ENCODE data around the gene PEAK1. TPM values are rescaled to one million over a fixed set of nuclear protein-coding genes. Genes with fewer than 3 reads are reported as not detected.

The PEAK1 gene
- total RNA-seq, 4 donors from 2014 or later: 68.8 to 79.1 (median 78.7) TPM

DNA sequence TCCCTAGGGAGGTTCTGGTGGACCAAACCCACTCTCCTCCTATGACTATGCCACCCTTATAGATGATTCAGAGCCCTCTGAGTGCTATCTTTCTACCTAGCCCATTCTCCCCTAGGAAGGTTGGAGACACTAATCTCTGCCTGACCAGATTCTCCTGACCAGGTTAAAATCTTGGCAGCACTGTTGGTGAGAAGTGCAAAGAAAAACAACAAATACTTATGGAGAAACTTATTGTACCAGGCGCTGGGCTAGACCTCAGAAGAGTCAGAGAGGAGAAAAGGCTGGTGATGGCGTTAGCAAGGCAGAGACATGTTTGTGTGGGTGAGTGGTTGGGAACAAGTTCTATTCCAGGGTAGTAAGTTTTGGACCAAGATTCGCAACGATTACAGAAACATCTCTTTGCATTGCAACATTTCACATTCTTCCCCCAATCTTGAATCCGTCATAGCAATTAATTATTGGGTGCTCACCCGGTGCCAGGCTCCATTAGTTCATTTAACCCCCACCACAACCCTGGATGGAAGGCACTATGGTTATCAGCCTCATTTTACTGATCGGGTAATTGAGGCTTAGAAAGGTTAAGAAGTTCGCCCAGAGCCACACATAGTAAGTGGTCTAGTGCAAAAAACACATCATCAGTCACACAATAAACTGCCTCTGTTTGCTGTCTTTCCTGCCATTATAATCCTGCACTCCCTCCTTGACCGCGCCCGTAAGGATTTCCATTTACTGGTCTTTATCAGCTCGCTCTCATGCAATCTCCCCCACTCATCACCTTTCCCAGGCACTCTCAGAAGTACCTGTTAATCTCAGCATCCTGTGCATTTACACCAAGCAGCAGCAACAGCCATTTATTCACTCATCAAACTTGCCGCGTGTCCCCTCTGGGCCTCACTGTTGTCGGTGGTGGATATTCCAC lies 348.3 kb downstream of the PEAK1 start:
- TF ChIP-seq, protein P1, sequence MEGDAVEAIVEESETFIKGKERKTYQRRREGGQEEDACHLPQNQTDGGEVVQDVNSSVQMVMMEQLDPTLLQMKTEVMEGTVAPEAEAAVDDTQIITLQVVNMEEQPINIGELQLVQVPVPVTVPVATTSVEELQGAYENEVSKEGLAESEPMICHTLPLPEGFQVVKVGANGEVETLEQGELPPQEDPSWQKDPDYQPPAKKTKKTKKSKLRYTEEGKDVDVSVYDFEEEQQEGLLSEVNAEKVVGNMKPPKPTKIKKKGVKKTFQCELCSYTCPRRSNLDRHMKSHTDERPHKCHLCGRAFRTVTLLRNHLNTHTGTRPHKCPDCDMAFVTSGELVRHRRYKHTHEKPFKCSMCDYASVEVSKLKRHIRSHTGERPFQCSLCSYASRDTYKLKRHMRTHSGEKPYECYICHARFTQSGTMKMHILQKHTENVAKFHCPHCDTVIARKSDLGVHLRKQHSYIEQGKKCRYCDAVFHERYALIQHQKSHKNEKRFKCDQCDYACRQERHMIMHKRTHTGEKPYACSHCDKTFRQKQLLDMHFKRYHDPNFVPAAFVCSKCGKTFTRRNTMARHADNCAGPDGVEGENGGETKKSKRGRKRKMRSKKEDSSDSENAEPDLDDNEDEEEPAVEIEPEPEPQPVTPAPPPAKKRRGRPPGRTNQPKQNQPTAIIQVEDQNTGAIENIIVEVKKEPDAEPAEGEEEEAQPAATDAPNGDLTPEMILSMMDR (IDR thresholded peaks at IDR 0.05; ENCODE audit: low read depth): no peak

DNA sequence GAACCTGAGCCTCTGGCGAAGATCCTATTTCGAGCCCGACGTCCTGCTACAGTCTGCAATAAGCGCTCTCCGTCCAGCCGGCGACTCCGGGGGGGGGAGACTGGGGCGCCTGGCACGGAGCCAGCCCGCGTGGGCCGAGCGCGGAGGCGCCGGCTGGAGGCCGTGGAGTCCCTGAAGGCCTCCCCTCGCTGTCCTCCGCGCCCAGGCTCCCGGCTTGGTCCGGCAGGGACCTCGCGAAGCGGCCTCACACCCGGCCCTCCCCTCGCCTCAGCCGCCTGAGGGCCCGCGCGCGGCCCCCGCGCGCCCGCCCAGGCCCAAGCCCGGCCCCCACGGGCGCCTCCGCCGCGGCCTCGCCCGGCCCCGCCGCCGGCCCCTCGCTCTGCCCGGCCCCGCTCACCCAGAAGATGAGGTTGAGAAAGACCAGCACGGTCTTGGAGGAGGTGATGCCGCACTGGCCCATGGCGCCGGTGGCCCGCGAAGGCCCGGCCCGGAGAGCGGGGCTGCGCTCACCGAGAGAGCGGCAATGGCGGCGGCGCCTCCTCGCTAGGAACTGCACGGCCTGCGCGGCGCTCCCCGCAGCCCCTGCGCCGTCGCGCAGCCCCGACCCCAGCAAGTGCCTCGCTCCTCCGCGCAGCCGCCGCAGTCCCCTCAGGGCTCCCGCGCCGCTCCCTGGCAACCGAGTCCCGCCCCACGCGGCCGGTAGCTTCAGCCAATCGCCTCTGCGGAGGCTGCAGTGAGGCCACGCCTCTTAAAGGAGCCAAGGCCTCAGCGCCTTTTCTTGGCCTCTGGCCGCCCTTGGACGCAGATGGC lies 349.2 kb downstream of the PEAK1 start, which contains the start of gene TSPAN3:
Gene TSPAN3, minus strand, starts transcription at position 615 of the 810 bp plus-strand sequence. Its CDS starts 155 bp downstream, at position 460.
- TF ChIP-seq, protein P1 (IDR thresholded peaks at IDR 0.05; ENCODE audit: low read depth): no peak

DNA sequence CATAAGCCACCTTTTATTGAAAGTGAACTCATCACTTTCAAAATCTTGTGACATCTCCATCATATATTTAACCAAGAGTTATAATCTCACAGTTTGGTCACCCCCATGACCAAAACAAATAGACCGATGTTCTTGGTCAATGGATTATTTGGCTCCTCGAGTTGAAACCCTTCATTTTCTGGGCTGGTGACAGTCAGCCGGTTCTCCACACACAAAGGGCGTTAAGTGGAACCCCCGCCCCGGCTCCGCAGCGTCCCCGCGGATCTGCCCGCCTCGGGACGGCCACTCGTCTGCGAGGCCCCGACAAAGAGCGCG lies 349.8 kb downstream of the PEAK1 start:
- TF ChIP-seq, protein P1 (IDR thresholded peaks at IDR 0.05; ENCODE audit: low read depth): no peak

DNA sequence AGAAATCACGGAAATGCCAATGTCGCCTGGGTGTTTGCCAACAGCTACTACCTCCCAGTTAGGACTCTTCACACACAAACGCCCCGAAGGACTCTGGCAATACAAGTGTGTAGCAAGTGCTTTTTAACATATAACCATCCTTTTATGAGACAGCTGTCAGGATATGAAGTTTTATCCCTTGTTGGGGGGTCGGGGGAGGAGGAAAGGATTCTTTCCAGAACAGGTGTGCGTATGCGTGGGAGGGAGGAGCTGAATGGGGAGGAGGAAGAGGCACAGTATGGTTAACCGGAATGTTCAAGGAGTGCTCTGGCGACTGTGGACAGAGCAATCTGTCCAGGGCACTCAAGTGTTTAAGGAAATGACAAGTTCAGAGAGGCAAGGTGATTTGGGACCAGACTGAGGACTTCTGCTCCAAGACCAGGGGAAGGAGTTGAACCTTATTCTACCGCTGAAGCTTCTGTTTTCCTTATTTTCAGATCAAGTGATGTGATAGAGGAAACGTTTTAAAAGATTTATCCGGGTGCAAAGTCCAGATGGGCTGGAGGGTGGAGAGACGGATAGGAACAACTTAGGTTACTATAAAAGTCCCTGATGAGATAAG lies 350.3 kb downstream of the PEAK1 start:
- TF ChIP-seq, protein P1 (IDR thresholded peaks at IDR 0.05; ENCODE audit: low read depth): no peak

DNA sequence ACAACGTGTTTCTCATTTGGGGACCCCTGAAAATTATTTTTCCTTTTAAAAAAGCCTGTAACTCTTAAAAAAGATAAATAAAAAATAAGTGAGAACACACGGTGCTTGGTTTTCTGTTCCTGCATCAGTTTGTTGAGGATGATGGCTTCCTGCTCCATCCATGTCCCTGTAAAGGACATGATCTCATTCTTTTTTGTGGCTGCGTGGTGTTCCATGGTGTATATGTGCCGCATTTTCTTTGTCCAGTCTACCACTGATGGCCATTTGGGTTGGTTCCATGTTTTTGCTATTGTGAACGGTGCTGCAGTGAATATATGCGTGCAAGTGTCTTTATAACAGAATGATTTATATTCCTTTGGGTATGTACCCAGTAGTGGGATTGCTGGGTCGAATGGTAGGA lies 351.3 kb downstream of the PEAK1 start:
- TF ChIP-seq, protein P1 (IDR thresholded peaks at IDR 0.05; ENCODE audit: low read depth): no peak

DNA sequence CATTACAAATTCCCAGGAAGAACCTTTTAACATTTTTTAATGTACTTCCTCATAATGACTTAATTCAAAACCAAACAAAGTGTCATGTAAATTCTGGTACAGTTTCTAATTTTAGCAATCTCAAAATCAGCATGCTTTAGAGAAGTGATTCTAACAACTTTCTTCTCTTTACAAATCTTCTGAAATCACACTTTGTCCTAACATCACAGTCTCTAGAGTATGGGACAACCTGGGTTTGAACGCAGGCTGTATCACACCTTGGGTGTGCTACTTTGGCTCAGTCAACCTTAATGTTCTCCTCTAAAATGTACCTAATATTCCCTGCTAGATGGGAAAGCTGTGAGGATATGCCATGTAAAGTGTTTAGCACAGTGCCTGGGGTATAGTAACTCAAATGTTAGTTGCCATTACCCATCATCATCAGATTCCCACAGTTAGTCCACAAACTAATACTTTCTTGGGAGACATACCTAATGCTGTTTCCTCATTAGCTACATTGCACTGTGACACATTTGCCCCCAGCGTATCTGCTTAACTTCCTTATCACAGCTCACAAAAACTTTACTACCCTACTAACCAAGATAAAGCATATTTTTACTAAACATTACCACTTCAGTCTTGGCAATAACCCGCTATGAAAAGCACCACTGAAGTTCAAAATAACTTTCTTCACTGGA lies 352.1 kb downstream of the PEAK1 start:
- TF ChIP-seq, protein P1 (IDR thresholded peaks at IDR 0.05; ENCODE audit: low read depth): no peak
